GM23338 (cell line): ENCODE results near the gene PTGER4. TPM values are rescaled to one million over a fixed set of nuclear protein-coding genes. Genes with fewer than 3 reads are reported as not detected.

Source experiments
- ATAC-seq: fragments of 200-7000 bp; cut with Tn5 transposase; 3 replicates; pipeline ENCODE4 v1.9.1; 2020
- DNase-seq: peaks from one replicate; pipeline ENCODE4 v3.0.0-alpha.2; 2015; ENCODE audit warnings: low spot score
- H2AFZ ChIP-seq: fragments of 200-600 bp; sonication (generic); 2 replicates; pipeline ENCODE4 v1.8.0; 2016; ENCODE audit warnings: antibody characterized with exemption, mild to moderate bottlenecking, moderate library complexity
- H3F3A ChIP-seq: fragments of 200-600 bp; sonication (generic); replicated peaks from 2 replicates; pipeline ENCODE4 v1.8.0; 2017; ENCODE audit warnings: antibody characterized with exemption, mixed run types, low read depth
- H3K27ac ChIP-seq: fragments of 200-600 bp; sonication (generic); 2 replicates; pipeline ENCODE4 v1.6.1; 2016; ENCODE audit warnings: low read depth
- H3K27me3 ChIP-seq: fragments of 200-600 bp; sonication (generic); 2 replicates; pipeline ENCODE4 v1.8.0; 2016; ENCODE audit warnings: mild to moderate bottlenecking, mixed run types, moderate library complexity; ENCODE audit not compliant: insufficient read depth
- H3K36me3 ChIP-seq: fragments of 200-600 bp; sonication (generic); 2 replicates; pipeline ENCODE4 v1.8.0; 2016; ENCODE audit warnings: mild to moderate bottlenecking; ENCODE audit not compliant: insufficient read depth
- H3K4me1 ChIP-seq: fragments of 200-600 bp; sonication (generic); 2 replicates; pipeline ENCODE4 v1.8.0; 2016; ENCODE audit warnings: mild to moderate bottlenecking, moderate library complexity; ENCODE audit not compliant: insufficient read depth
- H3K4me2 ChIP-seq: fragments of 200-600 bp; sonication (generic); 2 replicates; pipeline ENCODE4 v1.7.1; 2017; ENCODE audit warnings: mixed run types
- H3K4me3 ChIP-seq: fragments of 200-600 bp; sonication (generic); 2 replicates; pipeline ENCODE4 v1.6.1; 2016; ENCODE audit warnings: mixed run types
- H3K79me2 ChIP-seq: fragments of 200-600 bp; sonication (generic); replicated peaks from 2 replicates; pipeline ENCODE4 v1.8.0; 2017; ENCODE audit warnings: mild to moderate bottlenecking; ENCODE audit not compliant: insufficient read depth
- H3K9me2 ChIP-seq: fragments of 200-600 bp; sonication (generic); 2 replicates; pipeline ENCODE4 v1.8.0; 2017; ENCODE audit not compliant: insufficient read depth
- H4K20me1 ChIP-seq: fragments of 200-600 bp; sonication (generic); replicated peaks from 2 replicates; pipeline ENCODE4 v1.8.0; 2017; ENCODE audit warnings: mild to moderate bottlenecking; ENCODE audit not compliant: insufficient read depth
- H3K27ac Mint-ChIP-seq: 2 replicates; pipeline ENCODE4 v1.8.0; 2020; ENCODE audit warnings: inconsistent platforms, mild to moderate bottlenecking, moderate library complexity, mixed read lengths
- H3K27me3 Mint-ChIP-seq: 3 replicates; pipeline ENCODE4 v1.8.0; 2022; ENCODE audit warnings: low read depth, mild to moderate bottlenecking, moderate library complexity, mixed read lengths, inconsistent platforms; ENCODE audit not compliant: insufficient read depth, poor library complexity
- H3K36me3 Mint-ChIP-seq: 3 replicates; pipeline ENCODE4 v1.8.0; 2021; ENCODE audit warnings: low read depth, mild to moderate bottlenecking, inconsistent platforms, moderate library complexity, mixed read lengths
- H3K4me1 Mint-ChIP-seq: 3 replicates; pipeline ENCODE4 v1.8.0; 2020; ENCODE audit warnings: mild to moderate bottlenecking, inconsistent platforms, mixed read lengths
- H3K4me3 Mint-ChIP-seq: 3 replicates; pipeline ENCODE4 v1.8.0; 2021; ENCODE audit warnings: moderate library complexity, mild to moderate bottlenecking, inconsistent platforms, mixed read lengths
- H3K9me3 Mint-ChIP-seq: 3 replicates; pipeline ENCODE4 v1.8.0; 2020; ENCODE audit warnings: moderate library complexity, mild to moderate bottlenecking, inconsistent platforms, mixed read lengths
- CREB1 ChIP-seq: fragments of 250-450 bp; sonication (Bioruptor Pico); IDR thresholded peaks from 2 replicates; pipeline ENCODE4 v1.5.0; 2020; ENCODE audit warnings: low read depth, mild to moderate bottlenecking, moderate library complexity
- ETS1 ChIP-seq: IDR thresholded peaks from 2 replicates; pipeline ENCODE4 v1.6.1; 2016; ENCODE audit warnings: antibody characterized with exemption
- EZH2 ChIP-seq: fragments of 200-600 bp; sonication (generic); IDR thresholded peaks from one replicate; pipeline ENCODE4 v1.8.0; 2017; ENCODE audit warnings: antibody characterized with exemption, mild to moderate bottlenecking, low read depth; ENCODE audit not compliant: unreplicated experiment
- EZH2phosphoT487 ChIP-seq: fragments of 200-600 bp; sonication (generic); IDR thresholded peaks from one replicate; pipeline ENCODE4 v1.8.1; 2018; ENCODE audit warnings: antibody characterized with exemption; ENCODE audit not compliant: unreplicated experiment
- JUNB ChIP-seq: IDR thresholded peaks from one replicate; pipeline ENCODE4 v1.6.1; 2016; ENCODE audit warnings: antibody characterized with exemption; ENCODE audit not compliant: unreplicated experiment
- NANOG ChIP-seq: IDR thresholded peaks from 2 replicates; pipeline ENCODE4 v1.6.1; 2016; ENCODE audit warnings: antibody characterized with exemption, borderline replicate concordance
- POLR2AphosphoS5 ChIP-seq: IDR thresholded peaks from 2 replicates; pipeline ENCODE4 v1.6.1; 2016; ENCODE audit warnings: antibody characterized with exemption, low read depth
- STAT1 ChIP-seq: IDR thresholded peaks from one replicate; pipeline ENCODE4 v1.6.1; 2016; ENCODE audit warnings: antibody characterized with exemption; ENCODE audit not compliant: unreplicated experiment
- ZNF114 ChIP-seq: fragments of 250-450 bp; sonication (Bioruptor Pico); IDR thresholded peaks from 2 replicates; pipeline ENCODE4 v1.5.0; 2020; ENCODE audit warnings: mild to moderate bottlenecking, moderate library complexity
- ZNF331 ChIP-seq: fragments of 250-450 bp; sonication (Bioruptor Pico); IDR thresholded peaks from 2 replicates; pipeline ENCODE4 v1.5.0; 2020; ENCODE audit warnings: low read depth, mild to moderate bottlenecking, moderate library complexity
- ZNF462 ChIP-seq: fragments of 250-450 bp; sonication (Bioruptor Pico); IDR thresholded peaks from 2 replicates; pipeline ENCODE4 v1.5.0; 2020; ENCODE audit warnings: mild to moderate bottlenecking, moderate library complexity
- polyA plus RNA-seq: library from polyadenylated mRNA; unstranded; fragments of >200 nt; fragmentation: Nextera tagmentation; extraction: Ambion mirVana; gene quantifications from 2 replicates; pipeline ENCODE4 v1.2.1, GENCODE V29; 2016
- total RNA-seq: library from RNA; depleted of rRNA; stranded (reverse); fragments of >200 nt; shearing (Covaris generic); gene quantifications from 2 replicates; pipeline ENCODE4 v1.2.3, GENCODE V29; 2014
- TF ChIP-seq, protein P1 (sequence below), 2 experiments: fragments of 200-600 bp in 1 of 2; sonication (generic) in 1 of 2; conservative IDR thresholded peaks; 2 replicates each; pipeline versions ENCODE4 v1.5.1 to v1.6.1; 2016 to 2017; ENCODE audit warnings: antibody characterized with exemption in 2 of 2, low read depth in 2 of 2, mild to moderate bottlenecking in 2 of 2, moderate library complexity in 1 of 2
- TF ChIP-seq, protein P2 (sequence below): IDR thresholded peaks from one replicate; pipeline ENCODE4 v1.6.1; 2018; ENCODE audit warnings: antibody characterized with exemption; ENCODE audit not compliant: unreplicated experiment

Gene PTGER4
- total and polyA plus RNA-seq, 2 experiments from 2014 or later = 0.82 to 4.4 TPM

DNA sequence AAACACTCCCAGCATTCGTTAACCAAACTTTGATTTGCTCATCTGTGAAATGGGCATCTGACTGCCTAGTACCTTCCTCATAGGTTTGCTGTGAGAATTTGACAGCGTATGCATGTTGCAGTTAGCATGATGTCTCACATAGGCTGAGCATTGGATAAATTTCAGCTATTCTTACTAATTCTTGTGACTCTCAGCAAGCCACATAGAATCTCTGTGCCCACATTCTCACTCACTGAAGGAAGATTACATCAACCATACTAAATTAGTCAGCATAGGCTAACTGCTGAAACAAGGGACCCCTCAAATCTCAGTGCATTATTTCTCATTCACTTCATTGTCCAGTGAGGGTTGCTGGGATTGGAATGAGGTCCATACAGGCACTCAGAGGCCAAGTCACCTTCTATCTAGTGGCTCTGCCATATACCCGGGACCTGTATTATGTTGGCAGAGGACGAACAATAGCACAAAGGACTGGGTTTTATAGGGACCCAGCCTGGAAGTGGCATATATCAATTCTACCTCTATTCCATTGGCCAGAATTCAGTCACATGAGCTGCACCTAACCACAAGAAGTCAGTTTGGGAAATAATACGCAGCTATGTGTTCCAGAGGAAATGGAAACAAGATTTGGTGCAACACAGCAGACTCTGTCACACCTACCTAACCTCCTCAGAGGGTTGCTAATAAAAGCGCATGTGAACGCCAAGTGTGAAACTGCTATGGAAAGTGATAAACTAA, 4.2 kb upstream of the PTGER4 start:
- TF ChIP-seq ETS1 (no peak), EZH2 (no peak), JUNB (no peak), NANOG (no peak), POLR2AphosphoS5 (no peak), ZNF331 (CRISPR knock-in tag) (no peak), ZNF114 (no peak), EZH2phosphoT487 (no peak), CREB1 (CRISPR knock-in tag) (no peak), STAT1 (no peak), ZNF462 (no peak)
- TF ChIP-seq, protein P1, sequence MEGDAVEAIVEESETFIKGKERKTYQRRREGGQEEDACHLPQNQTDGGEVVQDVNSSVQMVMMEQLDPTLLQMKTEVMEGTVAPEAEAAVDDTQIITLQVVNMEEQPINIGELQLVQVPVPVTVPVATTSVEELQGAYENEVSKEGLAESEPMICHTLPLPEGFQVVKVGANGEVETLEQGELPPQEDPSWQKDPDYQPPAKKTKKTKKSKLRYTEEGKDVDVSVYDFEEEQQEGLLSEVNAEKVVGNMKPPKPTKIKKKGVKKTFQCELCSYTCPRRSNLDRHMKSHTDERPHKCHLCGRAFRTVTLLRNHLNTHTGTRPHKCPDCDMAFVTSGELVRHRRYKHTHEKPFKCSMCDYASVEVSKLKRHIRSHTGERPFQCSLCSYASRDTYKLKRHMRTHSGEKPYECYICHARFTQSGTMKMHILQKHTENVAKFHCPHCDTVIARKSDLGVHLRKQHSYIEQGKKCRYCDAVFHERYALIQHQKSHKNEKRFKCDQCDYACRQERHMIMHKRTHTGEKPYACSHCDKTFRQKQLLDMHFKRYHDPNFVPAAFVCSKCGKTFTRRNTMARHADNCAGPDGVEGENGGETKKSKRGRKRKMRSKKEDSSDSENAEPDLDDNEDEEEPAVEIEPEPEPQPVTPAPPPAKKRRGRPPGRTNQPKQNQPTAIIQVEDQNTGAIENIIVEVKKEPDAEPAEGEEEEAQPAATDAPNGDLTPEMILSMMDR (conservative IDR thresholded peaks at IDR 0.05; ENCODE audit: low read depth in 2 of 2) = no peak
- TF ChIP-seq, protein P2, sequence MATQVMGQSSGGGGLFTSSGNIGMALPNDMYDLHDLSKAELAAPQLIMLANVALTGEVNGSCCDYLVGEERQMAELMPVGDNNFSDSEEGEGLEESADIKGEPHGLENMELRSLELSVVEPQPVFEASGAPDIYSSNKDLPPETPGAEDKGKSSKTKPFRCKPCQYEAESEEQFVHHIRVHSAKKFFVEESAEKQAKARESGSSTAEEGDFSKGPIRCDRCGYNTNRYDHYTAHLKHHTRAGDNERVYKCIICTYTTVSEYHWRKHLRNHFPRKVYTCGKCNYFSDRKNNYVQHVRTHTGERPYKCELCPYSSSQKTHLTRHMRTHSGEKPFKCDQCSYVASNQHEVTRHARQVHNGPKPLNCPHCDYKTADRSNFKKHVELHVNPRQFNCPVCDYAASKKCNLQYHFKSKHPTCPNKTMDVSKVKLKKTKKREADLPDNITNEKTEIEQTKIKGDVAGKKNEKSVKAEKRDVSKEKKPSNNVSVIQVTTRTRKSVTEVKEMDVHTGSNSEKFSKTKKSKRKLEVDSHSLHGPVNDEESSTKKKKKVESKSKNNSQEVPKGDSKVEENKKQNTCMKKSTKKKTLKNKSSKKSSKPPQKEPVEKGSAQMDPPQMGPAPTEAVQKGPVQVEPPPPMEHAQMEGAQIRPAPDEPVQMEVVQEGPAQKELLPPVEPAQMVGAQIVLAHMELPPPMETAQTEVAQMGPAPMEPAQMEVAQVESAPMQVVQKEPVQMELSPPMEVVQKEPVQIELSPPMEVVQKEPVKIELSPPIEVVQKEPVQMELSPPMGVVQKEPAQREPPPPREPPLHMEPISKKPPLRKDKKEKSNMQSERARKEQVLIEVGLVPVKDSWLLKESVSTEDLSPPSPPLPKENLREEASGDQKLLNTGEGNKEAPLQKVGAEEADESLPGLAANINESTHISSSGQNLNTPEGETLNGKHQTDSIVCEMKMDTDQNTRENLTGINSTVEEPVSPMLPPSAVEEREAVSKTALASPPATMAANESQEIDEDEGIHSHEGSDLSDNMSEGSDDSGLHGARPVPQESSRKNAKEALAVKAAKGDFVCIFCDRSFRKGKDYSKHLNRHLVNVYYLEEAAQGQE = no peak
- Mint-ChIP-seq H3K4me3 (no peak overlapping the region), H3K36me3 (no peaks in the 10 kb centered on the region), H3K27ac (no peak overlapping the region), H3K4me1 (peaks cover 23% of the 10 kb centered on the region), H3K27me3 (peaks cover 13% of the 10 kb centered on the region), H3K9me3 (no peaks in the 10 kb centered on the region)
- Histone ChIP-seq H3K27me3 (peaks cover 19% of the 10 kb centered on the region), H3K9me2 (no peaks in the 10 kb centered on the region), H4K20me1 (no peaks in the 10 kb centered on the region), H3K4me1 (peaks cover 8% of the 10 kb centered on the region), H3K4me3 (no peak overlapping the region), H3K4me2 (no peak overlapping the region), H3K79me2 (no peaks in the 10 kb centered on the region), H3K27ac (no peak overlapping the region), H3F3A (0 out of 2 replicates have a peak, but pooled peaks cover 9% of the 10 kb centered on the region), H3K36me3 (no peaks in the 10 kb centered on the region), H2AFZ (no peak overlapping the region)
- DNase-seq = no peak
- ATAC-seq = no peak
